Ectodermal cell (in vitro differentiated cells): ENCODE data around the gene RNASE8.

Experiments
- H3K27ac ChIP-seq: 2 replicates; pipeline ENCODE4 v1.7.0; 2013; ENCODE audit warnings: mild to moderate bottlenecking, low read depth, low read length; ENCODE audit not compliant: insufficient read depth, poor library complexity, severe bottlenecking
- H3K27me3 ChIP-seq: 2 replicates; pipeline ENCODE4 v1.7.0; 2013; ENCODE audit warnings: mild to moderate bottlenecking, low read length; ENCODE audit not compliant: insufficient read depth, control insufficient read depth, poor library complexity, severe bottlenecking
- H3K36me3 ChIP-seq: one replicate; pipeline ENCODE4 v1.7.0; 2013; ENCODE audit warnings: low read length; ENCODE audit not compliant: control insufficient read depth, insufficient read depth
- H3K4me1 ChIP-seq: one replicate; pipeline ENCODE4 v1.7.0; 2013; ENCODE audit warnings: low read length; ENCODE audit not compliant: control insufficient read depth, insufficient read depth
- H3K4me3 ChIP-seq: 2 replicates; pipeline ENCODE4 v1.7.0; 2013; ENCODE audit warnings: low read depth, low read length, control low read depth; ENCODE audit not compliant: insufficient read depth
- H3K9me3 ChIP-seq: 2 replicates; pipeline ENCODE4 v1.7.0; 2013; ENCODE audit warnings: mild to moderate bottlenecking, low read length, moderate library complexity; ENCODE audit not compliant: control insufficient read depth
- WGBS, 2 experiments: methylation state at CpG; one replicate each; pipeline ENCODE4 v1.1.7; 2013; ENCODE audit warnings: missing lambda C conversion rate in 2 of 2; 5-methylcytosine and 5-hydroxymethylcytosine counted together

RNASE8 gene

GRCh38 chr14:21029917-21030316 lies 27.7 kb upstream of the RNASE8 start, which contains the start of gene TPPP2:
TPPP2 (plus strand) TSS chr14:21030217; CDS start chr14:21030582, 365 bp downstream.
- no peaks in the 10 kb centered on the region for H3K36me3 ChIP-seq
- peaks cover 22% of the 10 kb centered on the region for H3K27me3 ChIP-seq
- H3K9me3 ChIP-seq = no peaks in the 10 kb centered on the region
- H3K27ac ChIP-seq = no peak within 1 kb of the TSS
- no peak within 1 kb of the TSS for H3K4me3 ChIP-seq
- WGBS, 2 experiments = 86 to 98% methylated on average over 5 of the region's 5 CpGs
- peaks cover 12% of the 10 kb centered on the region for H3K4me1 ChIP-seq

DNA sequence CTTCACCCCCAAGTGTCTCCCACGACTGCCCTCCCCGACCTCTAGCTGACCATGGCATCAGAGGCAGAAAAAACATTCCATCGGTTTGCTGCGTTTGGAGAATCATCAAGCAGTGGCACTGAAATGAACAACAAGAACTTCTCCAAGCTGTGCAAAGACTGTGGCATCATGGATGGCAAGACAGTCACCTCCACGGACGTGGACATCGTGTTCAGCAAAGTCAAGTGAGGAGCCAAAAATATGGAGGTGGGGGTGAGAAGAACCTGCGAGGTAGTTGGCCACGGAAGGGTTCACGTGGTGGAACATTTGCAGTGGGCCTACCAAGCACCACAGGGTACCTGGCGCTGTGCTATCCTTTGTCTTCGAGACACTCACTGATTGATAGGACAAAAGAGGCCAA lies 27.1 kb upstream of the RNASE8 start:
- no peak overlapping the region for H3K27ac ChIP-seq
- H3K9me3 ChIP-seq = no peaks in the 10 kb centered on the region
- peaks cover 16% of the 10 kb centered on the region for H3K27me3 ChIP-seq
- H3K4me1 ChIP-seq = peaks cover 12% of the 10 kb centered on the region
- H3K36me3 ChIP-seq = no peaks in the 10 kb centered on the region
- 90 to 92% methylated on average over 12 of the region's 12 CpGs for WGBS, 2 experiments
- no peak overlapping the region for H3K4me3 ChIP-seq

DNA sequence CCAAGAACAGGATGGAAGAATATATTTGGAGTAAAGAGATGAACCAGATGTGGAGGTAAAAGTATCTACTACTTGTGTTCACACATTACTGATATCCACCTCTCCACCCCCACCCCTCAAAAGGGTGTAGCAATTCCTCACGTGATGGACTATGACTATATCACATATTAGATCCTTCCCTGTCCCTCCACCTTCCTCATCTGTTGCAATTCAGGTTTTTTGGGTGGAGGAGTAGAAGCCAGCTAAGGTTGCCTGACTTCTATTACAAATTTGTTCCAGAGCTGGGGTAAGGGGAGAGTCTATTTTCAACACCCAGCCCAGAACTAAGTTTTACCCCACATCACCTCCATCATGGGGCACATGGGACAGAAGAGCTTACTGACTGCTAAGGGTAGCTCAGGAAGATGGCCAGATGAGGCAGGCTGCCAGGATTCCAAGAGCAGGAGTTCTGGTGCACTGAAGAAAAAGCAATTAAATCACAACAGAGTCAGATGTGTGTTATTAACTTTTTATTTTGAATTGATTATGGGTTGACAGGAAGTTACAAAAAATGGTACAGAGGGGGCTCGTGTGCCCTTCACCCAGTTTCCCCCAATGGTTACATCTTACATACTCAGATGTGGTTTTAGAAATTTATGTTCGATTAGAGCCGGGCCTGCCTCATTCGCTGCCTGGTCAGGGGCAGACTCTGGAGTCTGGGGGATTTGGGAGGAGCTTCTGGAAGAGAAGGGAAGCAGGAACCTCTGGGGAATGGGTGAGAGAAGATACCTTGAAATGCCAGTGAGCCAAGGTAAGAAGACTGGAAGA lies 25.1 kb upstream of the RNASE8 start:
- Histone ChIP-seq H3K27ac (no peak overlapping the region), H3K4me1 (no peaks in the 10 kb centered on the region), H3K36me3 (no peaks in the 10 kb centered on the region), H3K9me3 (no peaks in the 10 kb centered on the region), H3K4me3 (no peak overlapping the region), H3K27me3 (no peaks in the 10 kb centered on the region)
- WGBS, 2 experiments = 85 to 92% methylated on average over 4 to 5 of the region's 5 CpGs

GRCh38 chr14:21033133-21033698 lies 24.4 kb upstream of the RNASE8 start:
- 91 to 96% methylated on average over 4 of the region's 4 CpGs for WGBS, 2 experiments
- Histone ChIP-seq H3K36me3 (no peaks in the 10 kb centered on the region), H3K9me3 (no peaks in the 10 kb centered on the region), H3K4me1 (no peaks in the 10 kb centered on the region), H3K27me3 (no peaks in the 10 kb centered on the region), H3K4me3 (no peak overlapping the region), H3K27ac (no peak overlapping the region)

DNA sequence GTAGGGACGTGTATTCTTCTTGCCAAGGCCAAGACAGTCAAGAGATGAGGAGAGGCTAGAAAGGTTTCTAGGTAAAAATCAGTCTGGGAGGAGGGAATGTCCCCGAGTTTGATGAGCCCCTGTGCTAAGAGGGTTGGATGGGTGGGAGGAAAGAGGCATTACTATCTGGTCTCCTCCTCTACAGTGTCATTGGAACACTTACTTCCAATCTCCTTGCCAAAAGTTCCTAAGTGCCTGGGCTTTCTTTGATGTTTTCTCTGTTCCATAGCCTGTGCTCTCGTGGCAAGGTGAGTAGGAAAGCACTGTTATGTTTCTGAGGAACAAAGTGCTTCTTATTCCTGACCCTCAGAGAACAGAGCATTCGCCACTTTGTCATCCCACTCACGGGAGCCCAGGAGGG lies 22.9 kb upstream of the RNASE8 start, which contains the start of gene RNASE13:
Gene RNASE13, minus strand, starts transcription at position 101 of the 400 bp plus-strand sequence. CDS start 519 bp downstream, outside the sequence.
- no peak within 1 kb of the TSS for H3K4me3 ChIP-seq
- no peaks in the 10 kb centered on the region for H3K9me3 ChIP-seq
- H3K27me3 ChIP-seq = no peaks in the 10 kb centered on the region
- peaks cover 4% of the 10 kb centered on the region for H3K4me1 ChIP-seq
- no peak within 1 kb of the TSS for H3K27ac ChIP-seq
- H3K36me3 ChIP-seq = no peaks in the 10 kb centered on the region
- 87 to 90% methylated on average over 5 of the region's 5 CpGs for WGBS, 2 experiments

DNA sequence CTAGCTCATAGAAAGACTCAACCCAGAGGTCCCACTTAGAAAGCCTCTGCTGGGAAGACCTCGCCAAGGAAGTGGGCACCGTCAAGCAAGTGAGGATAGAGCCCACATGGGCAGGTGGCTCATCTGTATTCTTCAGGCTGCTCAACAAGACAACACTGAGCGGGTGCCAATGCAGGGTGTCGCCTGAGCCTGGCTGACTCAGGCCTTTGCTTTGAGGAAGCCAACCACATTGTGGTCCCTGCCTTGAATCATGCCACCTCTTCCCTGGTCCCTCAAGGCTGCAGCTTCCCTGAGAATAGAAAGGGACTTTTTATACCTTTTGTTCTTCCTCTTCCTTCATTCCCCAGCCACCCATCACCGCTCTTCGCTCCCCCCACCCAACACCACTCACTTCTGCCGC lies 20.9 kb upstream of the RNASE8 start:
- Histone ChIP-seq H3K36me3 (no peaks in the 10 kb centered on the region), H3K4me3 (no peak overlapping the region), H3K27me3 (no peaks in the 10 kb centered on the region), H3K27ac (no peak overlapping the region), H3K9me3 (no peaks in the 10 kb centered on the region), H3K4me1 (peaks cover 6% of the 10 kb centered on the region)
- 93 to 95% methylated on average over 7 of the region's 7 CpGs for WGBS, 2 experiments

DNA sequence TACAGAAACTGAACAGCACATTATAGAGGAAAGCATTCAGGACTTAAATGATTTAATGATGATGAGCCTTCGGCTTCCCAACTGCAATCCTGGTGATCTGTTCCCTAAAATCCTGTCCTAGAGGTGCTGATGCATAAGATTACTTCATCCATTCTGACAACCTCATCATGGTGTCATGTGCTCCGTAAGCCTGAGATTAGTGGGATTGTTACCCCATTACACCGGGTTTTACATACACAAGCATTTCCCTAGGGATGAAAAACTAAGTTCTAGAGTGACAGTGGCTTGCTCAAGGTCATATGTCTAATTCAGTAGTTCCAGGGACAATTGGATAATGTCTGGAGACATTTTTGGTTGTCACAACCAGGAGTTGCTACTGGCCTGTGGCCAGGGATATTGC lies 20.5 kb upstream of the RNASE8 start:
- H3K27me3 ChIP-seq = no peaks in the 10 kb centered on the region
- 88 to 96% methylated on average over 3 of the region's 3 CpGs for WGBS, 2 experiments
- no peak overlapping the region for H3K27ac ChIP-seq
- H3K36me3 ChIP-seq = no peaks in the 10 kb centered on the region
- no peaks in the 10 kb centered on the region for H3K9me3 ChIP-seq
- H3K4me1 ChIP-seq = peaks cover 6% of the 10 kb centered on the region
- no peak overlapping the region for H3K4me3 ChIP-seq

DNA sequence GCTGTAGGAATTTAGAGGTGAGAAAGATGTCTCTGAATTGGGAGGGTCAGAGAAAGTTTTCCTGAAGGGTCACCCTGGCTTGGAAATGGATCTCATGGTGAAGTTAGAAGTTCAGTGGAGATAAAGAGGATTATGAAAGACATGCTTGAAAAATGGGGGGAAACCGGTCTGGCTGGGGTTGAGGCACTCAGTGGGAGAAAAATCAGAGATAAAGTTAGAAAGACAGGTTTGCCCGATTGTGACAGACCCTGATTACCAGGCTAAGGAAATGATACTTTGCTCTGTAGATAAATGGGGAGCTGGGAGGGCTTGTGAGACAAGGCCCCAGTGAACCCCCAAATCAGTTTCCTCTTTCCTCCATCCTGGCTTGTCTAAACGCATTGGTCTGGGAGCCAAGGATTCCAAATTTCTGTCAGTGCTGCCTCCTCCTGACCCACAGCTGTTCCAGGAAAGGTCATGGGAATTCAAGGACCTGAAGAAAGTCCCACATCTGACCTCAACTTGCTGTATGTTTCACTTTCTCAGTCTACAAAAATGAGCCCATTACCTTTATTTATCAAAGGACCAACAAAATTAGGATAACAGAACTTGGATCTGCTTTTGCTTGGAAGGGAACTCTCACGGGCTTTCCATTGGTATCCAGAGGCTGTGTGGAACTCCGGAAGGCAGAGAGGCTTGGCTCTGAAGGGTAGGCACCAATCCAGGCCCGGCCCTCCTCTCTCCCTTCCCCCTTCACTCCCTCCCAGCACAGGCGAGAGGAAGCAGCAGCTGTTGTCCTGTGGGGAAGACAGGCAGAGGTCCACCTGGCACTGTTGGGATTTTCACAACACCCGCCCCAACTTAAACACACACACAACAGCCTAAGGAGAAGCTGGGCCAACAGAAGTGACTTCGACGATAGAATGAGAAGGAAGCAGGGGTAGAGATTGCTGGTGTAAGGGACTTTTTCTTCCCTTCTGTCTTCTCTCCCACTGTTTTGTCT lies 18.9 kb upstream of the RNASE8 start:
- H3K9me3 ChIP-seq = no peaks in the 10 kb centered on the region
- no peaks in the 10 kb centered on the region for H3K27me3 ChIP-seq
- no peaks in the 10 kb centered on the region for H3K36me3 ChIP-seq
- H3K4me1 ChIP-seq = peaks cover 6% of the 10 kb centered on the region
- H3K27ac ChIP-seq = no peak overlapping the region
- no peak overlapping the region for H3K4me3 ChIP-seq
- WGBS, 2 experiments = 52 to 53% methylated on average over 7 to 10 of the region's 10 CpGs

DNA sequence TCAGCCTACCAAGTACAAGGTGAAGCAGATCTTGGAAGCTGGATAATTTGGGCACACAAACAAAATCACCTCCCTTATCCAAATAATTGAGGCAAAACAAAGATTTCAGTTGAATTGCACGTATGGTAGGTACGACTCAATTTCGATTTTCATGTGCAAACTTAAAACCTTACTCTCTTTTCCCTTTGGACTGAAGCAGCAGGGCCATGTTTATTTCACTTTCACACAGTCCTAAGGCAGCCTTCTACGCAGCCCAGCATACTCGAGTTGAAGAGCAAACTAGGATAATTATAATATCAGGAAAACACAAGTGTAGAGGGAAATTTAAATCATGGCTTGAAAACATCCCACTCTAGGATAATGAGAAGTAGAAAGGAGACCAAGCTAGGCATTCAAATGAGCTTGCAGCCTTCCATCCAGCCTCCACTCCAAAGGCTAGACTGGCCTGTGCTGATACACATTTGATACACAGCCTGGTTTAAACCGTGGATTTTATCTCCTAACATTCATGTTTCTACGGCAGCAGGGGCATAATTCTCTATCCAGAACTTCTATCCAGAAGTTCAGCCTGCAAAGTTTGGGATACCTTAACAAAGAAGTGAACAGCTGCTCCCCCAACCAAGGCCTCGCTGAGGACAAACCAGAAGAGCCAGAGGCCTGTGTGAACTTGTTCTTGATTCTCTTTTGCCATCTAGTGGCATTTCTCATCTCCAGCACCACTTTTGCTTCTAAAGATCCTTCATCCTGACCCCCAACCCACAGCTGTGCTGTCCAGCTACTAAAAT lies 17.8 kb upstream of the RNASE8 start:
- Histone ChIP-seq H3K27ac (no peak overlapping the region), H3K27me3 (no peaks in the 10 kb centered on the region)
- 69 to 70% methylated on average over 6 to 8 of the region's 8 CpGs for WGBS, 2 experiments

More for the DNA sequence above, 17.8 kb upstream of the RNASE8 start:
- Histone ChIP-seq H3K4me1 (peaks cover 6% of the 10 kb centered on the region), H3K4me3 (no peak overlapping the region), H3K9me3 (no peaks in the 10 kb centered on the region), H3K36me3 (no peaks in the 10 kb centered on the region)
